SK-N-SH (cell line): Measurements from ENCODE around the gene LTBP1. TPM values are rescaled to one million over a fixed set of nuclear protein-coding genes. Genes with fewer than 3 reads are reported as not detected.

Experiments used
- CTCF ChIA-PET: fragments of 300-600, 350-600 bp; formaldehyde crosslinking; extraction: SDS; loops from one replicate; lab custom pipeline; 2021; lab: Yijun Ruan, JAX
- POLR2A ChIA-PET: fragments of 350-600 bp; sonication (Branson Sonifier 250); formaldehyde crosslinking; extraction: SDS; loops from one replicate; lab custom pipeline; 2020; ENCODE audit warnings: antibody characterized with exemption, inconsistent platforms; lab: Yijun Ruan, JAX
- DNase-seq: peaks from one replicate; pipeline ENCODE4 v3.0.0; 2012
- H2AFZ ChIP-seq: fragments of 200-600 bp; sonication (generic); 2 replicates; pipeline ENCODE4 v1.8.1; 2016; ENCODE audit warnings: antibody characterized with exemption, mild to moderate bottlenecking, low read depth
- H3F3A ChIP-seq: fragments of 200-600 bp; sonication (generic); replicated peaks from 2 replicates; pipeline ENCODE3; 2016; ENCODE audit warnings: antibody characterized with exemption, mild to moderate bottlenecking; ENCODE audit not compliant: insufficient read depth
- H3K27ac ChIP-seq, 2 experiments: fragments of 200-500 bp in 1 of 2; fragments of 200-600 bp in 1 of 2; sonication (Bioruptor generic) in 1 of 2; sonication (generic), shearing (Covaris generic) in 1 of 2; 2 replicates each; pipeline versions ENCODE4 v1.5.1 to v1.6.1; 2014 to 2016; ENCODE audit warnings: low read depth in 2 of 2, inconsistent platforms in 1 of 2, low read length in 1 of 2, mild to moderate bottlenecking in 1 of 2, mixed read lengths in 1 of 2
- H3K27me3 ChIP-seq: fragments of 200-600 bp; sonication (generic), shearing (Covaris generic); 2 replicates; pipeline ENCODE4 v1.6.1; 2016; ENCODE audit warnings: mixed run types; ENCODE audit not compliant: insufficient read depth
- H3K36me3 ChIP-seq, 2 experiments: fragments of 200-500 bp in 1 of 2; fragments of 200-600 bp in 1 of 2; sonication (Bioruptor generic) in 1 of 2; sonication (generic) in 1 of 2; replicated peaks in 1 of 2; 2 replicates each; pipeline versions ENCODE3 to v1.5.1; 2014 to 2016; ENCODE audit warnings: low read length in 1 of 2, mild to moderate bottlenecking in 1 of 2; ENCODE audit not compliant: insufficient read depth in 2 of 2, control insufficient read depth in 1 of 2
- H3K4me1 ChIP-seq, 2 experiments: fragments of 200-500 bp in 1 of 2; fragments of 200-600 bp in 1 of 2; sonication (Bioruptor generic) in 1 of 2; sonication (generic), shearing (Covaris generic) in 1 of 2; 2 replicates each; pipeline versions ENCODE4 v1.5.1 to v1.6.1; 2014 to 2016; ENCODE audit warnings: low read depth in 1 of 2, low read length in 1 of 2, mixed run types in 1 of 2; ENCODE audit not compliant: insufficient read depth in 2 of 2, control insufficient read depth in 1 of 2
- H3K4me2 ChIP-seq: fragments of 200-600 bp; sonication (generic), shearing (Covaris generic); 2 replicates; pipeline ENCODE4 v1.6.1; 2017; ENCODE audit warnings: mixed run types
- H3K4me3 ChIP-seq, 2 experiments: fragments of 200-500 bp in 1 of 2; fragments of 200-600 bp in 1 of 2; sonication (Bioruptor generic) in 1 of 2; sonication (generic), shearing (Covaris generic) in 1 of 2; 2 replicates each; pipeline versions ENCODE4 v1.5.1 to v1.8.1; 2014 to 2016; ENCODE audit warnings: low read depth in 2 of 2, inconsistent platforms in 1 of 2, low read length in 1 of 2, mild to moderate bottlenecking in 1 of 2, mixed read lengths in 1 of 2, moderate library complexity in 1 of 2
- H3K79me2 ChIP-seq: fragments of 200-600 bp; sonication (generic); 2 replicates; pipeline ENCODE4 v1.8.1; 2017; ENCODE audit warnings: mild to moderate bottlenecking; ENCODE audit not compliant: insufficient read depth
- H3K9ac ChIP-seq: fragments of 200-600 bp; sonication (generic); 2 replicates; pipeline ENCODE4 v1.6.1; 2017; ENCODE audit warnings: mixed run types
- H3K9me2 ChIP-seq: fragments of 200-600 bp; sonication (generic); 2 replicates; pipeline ENCODE4 v1.6.1; 2017; ENCODE audit warnings: mixed run types
- H3K9me3 ChIP-seq: fragments of 200-600 bp; sonication (generic); 2 replicates; pipeline ENCODE4 v1.6.1; 2017; ENCODE audit warnings: mixed run types, mild to moderate bottlenecking, moderate library complexity
- H4K20me1 ChIP-seq: fragments of 200-600 bp; sonication (generic); 2 replicates; pipeline ENCODE4 v1.6.1; 2017; ENCODE audit warnings: mild to moderate bottlenecking, mixed run types; ENCODE audit not compliant: insufficient read depth
- CTCF ChIP-seq: fragments of 200-600 bp; sonication (generic); IDR thresholded peaks from 2 replicates; pipeline ENCODE4 v1.6.1; 2017; ENCODE audit warnings: antibody characterized with exemption, mild to moderate bottlenecking, moderate library complexity
- EP300 ChIP-seq, 2 experiments: IDR thresholded peaks; 2 replicates each; pipeline versions ENCODE4 v1.4.0 to v1.6.1; 2012; ENCODE audit warnings: borderline replicate concordance in 1 of 2, low read depth in 1 of 2, low read length in 1 of 2
- GABPA ChIP-seq: IDR thresholded peaks from 2 replicates; pipeline ENCODE4 v1.4.0; 2012; ENCODE audit warnings: low read depth, mild to moderate bottlenecking
- IRF3 ChIP-seq: fragments of 150-350 bp; IDR thresholded peaks from 2 replicates; pipeline ENCODE4 v1.6.1; 2016; ENCODE audit warnings: mild to moderate bottlenecking, low read depth, low read length
- MAX ChIP-seq: IDR thresholded peaks from 2 replicates; pipeline ENCODE4 v1.4.0; 2012; ENCODE audit warnings: low read depth
- MEF2A ChIP-seq: IDR thresholded peaks from 2 replicates; pipeline ENCODE4 v1.4.0; 2012; ENCODE audit warnings: low read depth, borderline replicate concordance
- NFIC ChIP-seq: IDR thresholded peaks from 2 replicates; pipeline ENCODE4 v1.4.0; 2012; ENCODE audit warnings: borderline replicate concordance
- NRF1 ChIP-seq: IDR thresholded peaks from 2 replicates; pipeline ENCODE4 v1.6.1; 2012; ENCODE audit warnings: low read depth, mild to moderate bottlenecking, low read length
- PBX3 ChIP-seq: IDR thresholded peaks from 2 replicates; pipeline ENCODE4; 2012
- RAD21 ChIP-seq: IDR thresholded peaks from 2 replicates; pipeline ENCODE4 v1.6.1; 2012; ENCODE audit warnings: mild to moderate bottlenecking, low read length
- REST ChIP-seq: IDR thresholded peaks from 2 replicates; pipeline ENCODE4 v1.6.1; 2012; ENCODE audit warnings: mild to moderate bottlenecking, low read depth, low read length, moderate library complexity
- USF2 ChIP-seq: fragments of 150-350 bp; IDR thresholded peaks from 2 replicates; pipeline ENCODE4 v1.6.1; 2017; ENCODE audit warnings: antibody characterized with exemption, low read length, low read depth, borderline replicate concordance
- WGBS: methylation state at CpG from one replicate; pipeline ENCODE4 v1.1.6; 2017; ENCODE audit warnings: low lambda C conversion rate; 5-methylcytosine and 5-hydroxymethylcytosine counted together
- polyA plus RNA-seq, 3 experiments: library from polyadenylated mRNA; depleted of rRNA; stranded (reverse); fragments of >200 nt; gene quantifications; 2 replicates each; pipeline ENCODE4 v1.2.3, GENCODE V29; 2012

LTBP1 gene
- polyA plus RNA-seq, 1 of the 3 experiments (the other 2 are of a cell fraction) = 467 TPM

GRCh38 chr2:33040541-33040940, 93.8 kb downstream of the LTBP1 start:
- TF ChIP-seq GABPA = no peak
- no peak for TF ChIP-seq NFIC
- no peak for TF ChIP-seq MEF2A
- no peak for TF ChIP-seq RAD21
- TF ChIP-seq USF2 = no peak
- TF ChIP-seq REST = no peak
- no peak for TF ChIP-seq PBX3
- no peak for TF ChIP-seq MAX
- no peak for TF ChIP-seq IRF3
- no peak for TF ChIP-seq NRF1
- no peak for TF ChIP-seq CTCF
- TF ChIP-seq EP300 (IDR thresholded peaks at IDR 0.05; ENCODE audit: borderline replicate concordance in 1 of 2, low read depth in 1 of 2, low read length in 1 of 2) = no peak
- H3K36me3 ChIP-seq = no peaks in the 10 kb centered on the region
- no peaks in the 10 kb centered on the region for H3K9me3 ChIP-seq
- H3K4me1 ChIP-seq = no peaks in the 10 kb centered on the region
- no peak for DNase-seq
- no peaks in the 10 kb centered on the region for H3K27me3 ChIP-seq
- no peaks in the 10 kb centered on the region for H3F3A ChIP-seq
- H3K4me3 ChIP-seq = no peak overlapping the region
- no peak overlapping the region for H2AFZ ChIP-seq
- H3K79me2 ChIP-seq = peaks cover 8% of the 10 kb centered on the region; the same call in 1 of the 2 replicates
- no peaks in the 10 kb centered on the region for H3K9me2 ChIP-seq
- H3K4me2 ChIP-seq = no peak overlapping the region
- ChIA-PET POLR2A (no interaction called here), CTCF (interaction anchor here (0.8 to 1.3 kb wide), 2 partner anchors 9 to 16 kb away, joined by 3 read pairs; no protein-coding TSS in a partner anchor)
- no peak overlapping the region for H3K9ac ChIP-seq
- H4K20me1 ChIP-seq = no peaks in the 10 kb centered on the region
- WGBS = 80% methylated on average over 4 of the region's 4 CpGs
- no peak overlapping the region for H3K27ac ChIP-seq
